ENCODE data around the gene ATRNL1. TPM values are rescaled to one million over a fixed set of nuclear protein-coding genes. Genes with fewer than 3 reads are reported as not detected.

ATRNL1 gene
- total RNA-seq, 1 experiment from 2014 or later, result 28.7 TPM

GRCh38 chr10:115427611-115428010 is 334.4 kb downstream of the ATRNL1 start (continued):
- TF ChIP-seq TEAD4 (CRISPR knock-in tag; IDR thresholded peaks at IDR 0.05) (no peak), E2F4 (CRISPR knock-in tag; IDR thresholded peaks at IDR 0.05; ENCODE audit: borderline replicate concordance, low read depth) (no peak), USF2 (CRISPR knock-in tag; IDR thresholded peaks at IDR 0.05) (no peak), KAT7 (CRISPR knock-in tag; IDR thresholded peaks at IDR 0.05; ENCODE audit: borderline replicate concordance) (no peak), RORB (CRISPR knock-in tag; IDR thresholded peaks at IDR 0.05) (no peak), SOX15 (CRISPR knock-in tag; IDR thresholded peaks at IDR 0.05) (no peak), E2F5 (CRISPR knock-in tag; IDR thresholded peaks at IDR 0.05) (no peak), ZNF317 (CRISPR knock-in tag; IDR thresholded peaks at IDR 0.05; ENCODE audit: borderline replicate concordance, low read depth) (no peak)

- Mint-ChIP-seq H3K4me1 (no peaks in the 10 kb centered on the region), H3K27me3 (ENCODE audit: low read depth) (no peaks in the 10 kb centered on the region), H3K27ac (no peak overlapping the region), H3K9me3 (no peaks in the 10 kb centered on the region), H3K36me3 (no peaks in the 10 kb centered on the region), H3K4me3 (no peak overlapping the region)
- ATAC-seq (peak; percentile 53), DNase-seq (ENCODE audit: low spot score) (no peak)
- CTCF ChIA-PET, result interaction anchor here (0.9 to 1.8 kb wide), 2 partner anchors 8 to 841 kb away, joined by 3 to 4 read pairs; partner anchors contain the start of gene GFRA1
- TF ChIP-seq ZNF425 (CRISPR knock-in tag; conservative IDR thresholded peaks at IDR 0.05) (no peak), ZBTB21 (CRISPR knock-in tag; IDR thresholded peaks at IDR 0.05; ENCODE audit: borderline replicate concordance) (no peak), EMX1 (CRISPR knock-in tag; IDR thresholded peaks at IDR 0.05) (no peak), SMAD3 (CRISPR knock-in tag; IDR thresholded peaks at IDR 0.05; ENCODE audit: borderline replicate concordance) (no peak), MLX (CRISPR knock-in tag; IDR thresholded peaks at IDR 0.05) (no peak), ZNF532 (CRISPR knock-in tag; IDR thresholded peaks at IDR 0.05; ENCODE audit: borderline replicate concordance) (no peak), TCF7 (CRISPR knock-in tag; IDR thresholded peaks at IDR 0.05; ENCODE audit: low read depth) (no peak), STAT6 (CRISPR knock-in tag; conservative IDR thresholded peaks at IDR 0.05; ENCODE audit: low read depth) (no peak), TEAD1 (CRISPR knock-in tag; IDR thresholded peaks at IDR 0.05) (no peak), TEAD4 (CRISPR knock-in tag; IDR thresholded peaks at IDR 0.05) (no peak), NR2C2 (CRISPR knock-in tag; IDR thresholded peaks at IDR 0.05) (no peak), CREM (CRISPR knock-in tag; IDR thresholded peaks at IDR 0.05) (no peak), NR1H2 (CRISPR knock-in tag; IDR thresholded peaks at IDR 0.05) (no peak), GRHL2 (CRISPR knock-in tag; IDR thresholded peaks at IDR 0.05; ENCODE audit: insufficient replicate concordance, severe bottlenecking) (no peak), SOX15 (CRISPR knock-in tag; IDR thresholded peaks at IDR 0.05) (no peak)
- POLR2A ChIA-PET, result no interaction called here
These were observed 339.1 kb downstream of the ATRNL1 start for GRCh38 chr10:115432188-115432819.
